SK-N-SH (cell line): ENCODE measurements around the gene ABCG1.

Source experiments
- CTCF ChIP-seq: fragments of 200-600 bp; sonication (generic); IDR thresholded peaks from 2 replicates; pipeline ENCODE4 v1.6.1; 2017; ENCODE audit warnings: antibody characterized with exemption, mild to moderate bottlenecking, moderate library complexity
- EP300 ChIP-seq, 2 experiments: IDR thresholded peaks; 2 replicates each; pipeline versions ENCODE4 v1.4.0 to v1.6.1; 2012; ENCODE audit warnings: borderline replicate concordance in 1 of 2, low read depth in 1 of 2, low read length in 1 of 2
- POLR2AphosphoS5 ChIP-seq: IDR thresholded peaks from 2 replicates; pipeline ENCODE4 v1.6.1; 2012; ENCODE audit warnings: low read depth, low read length
- RCOR1 ChIP-seq: fragments of 150-350 bp; IDR thresholded peaks from 2 replicates; pipeline ENCODE4 v1.6.1; 2017; ENCODE audit warnings: antibody characterized with exemption, low read length
- REST ChIP-seq: IDR thresholded peaks from 2 replicates; pipeline ENCODE4 v1.6.1; 2012; ENCODE audit warnings: mild to moderate bottlenecking, low read depth, low read length, moderate library complexity
- SIN3A ChIP-seq: IDR thresholded peaks from 2 replicates; pipeline ENCODE4 v1.6.1; 2012; ENCODE audit warnings: low read depth, mild to moderate bottlenecking, low read length, moderate library complexity, borderline replicate concordance

GRCh38 chr21:42203936-42204335 lies 15.0 kb upstream of the ABCG1 start:
- TF ChIP-seq CTCF (no peak), REST (no peak), SIN3A (no peak), RCOR1 (no peak), EP300 (IDR thresholded peaks at IDR 0.05; ENCODE audit: borderline replicate concordance in 1 of 2, low read depth in 1 of 2, low read length in 1 of 2) (no peak), POLR2AphosphoS5 (no peak)
